Measurements from ENCODE around the gene PLEKHO2.
A peak's percentile ranks its signal among the peaks of the same experiment; 100 is the strongest.

Gene PLEKHO2

DNA sequence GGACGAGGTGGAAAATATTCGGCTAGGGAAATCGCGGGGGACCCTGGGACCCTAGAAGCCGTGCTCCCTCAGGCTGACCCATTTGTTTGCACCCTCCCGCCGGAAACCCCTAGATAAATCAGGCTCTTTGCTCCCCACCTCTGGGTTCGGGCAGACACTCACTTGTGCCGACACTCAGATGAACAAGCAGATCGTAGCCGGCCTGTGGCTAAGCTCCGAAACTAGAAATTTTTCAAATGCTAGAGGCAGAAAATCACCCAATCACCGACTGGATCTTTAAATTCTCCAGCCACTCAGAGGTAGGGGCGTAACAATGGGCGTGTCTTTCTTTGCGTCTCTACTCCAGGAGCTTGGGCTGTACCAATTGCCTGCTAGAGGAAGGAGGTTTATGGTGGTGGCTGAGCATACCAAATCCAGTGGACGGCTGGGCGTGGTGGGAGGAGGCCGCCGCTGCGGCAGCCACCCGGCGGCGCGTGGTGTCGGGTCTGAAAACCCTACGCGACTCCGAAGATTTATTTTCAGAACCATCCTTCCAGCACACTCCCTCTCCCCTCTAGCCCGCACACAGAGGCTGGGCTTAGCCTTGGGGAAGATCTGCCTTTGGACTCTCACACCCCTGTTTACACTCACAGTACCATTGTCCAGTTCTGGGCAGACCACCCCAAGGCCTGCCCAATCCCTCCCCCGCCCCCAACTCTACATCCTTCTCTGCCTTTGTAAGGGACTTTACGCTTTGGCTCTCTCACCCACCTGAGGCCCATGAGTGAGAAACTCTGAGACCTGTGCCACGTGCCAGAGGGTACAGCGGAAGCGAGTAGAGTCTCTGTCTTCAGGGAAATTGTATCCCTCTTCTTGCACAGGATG, 16.1 kb upstream of the PLEKHO2 start, which contains the start of gene PIF1:
Gene PIF1 (minus strand): TSS at position 217 of the 864 bp plus-strand sequence. CDS start 1,312 bp downstream, outside the sequence.
- DNase-seq: peak; percentile 96

DNA sequence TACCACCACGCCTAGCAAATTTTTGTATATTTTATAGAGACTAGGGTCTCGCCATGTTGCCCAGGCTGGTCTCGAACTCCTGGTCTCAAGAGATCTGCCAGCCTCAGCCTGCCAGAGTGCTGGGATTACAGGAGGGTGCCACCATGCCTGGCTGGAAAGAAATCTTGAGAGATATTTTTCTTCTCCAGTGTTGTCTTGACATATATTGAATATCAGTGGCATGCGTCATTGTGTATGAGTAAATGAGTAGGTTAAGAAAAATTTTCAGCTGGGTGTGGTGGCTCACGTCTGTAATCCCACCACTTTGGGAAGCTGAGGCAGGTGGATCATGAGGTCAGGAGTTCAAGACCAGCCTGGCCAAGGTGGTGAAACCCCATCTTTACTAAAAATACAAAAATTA, 12.7 kb upstream of the PLEKHO2 start:
- no peak for DNase-seq

DNA sequence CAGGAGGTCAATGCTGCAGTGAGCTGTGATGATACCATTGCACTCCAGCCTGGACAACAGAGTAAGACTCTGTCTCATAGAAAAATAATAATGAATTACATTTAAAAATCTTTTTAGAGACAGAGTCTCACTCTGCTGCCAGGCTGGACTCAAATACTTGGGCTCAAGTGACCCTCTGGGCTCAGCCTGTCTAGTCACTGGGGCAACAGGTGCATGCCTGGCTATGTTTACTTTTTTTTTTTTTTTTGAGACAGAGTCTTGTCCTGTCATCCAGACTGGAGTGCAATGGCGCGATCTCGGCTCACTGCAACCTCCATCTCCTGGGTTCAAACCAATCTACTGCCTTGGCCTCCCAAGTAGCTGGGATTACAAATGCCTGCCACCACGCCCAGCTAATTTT, 8.0 kb upstream of the PLEKHO2 start:
- DNase-seq: no peak

DNA sequence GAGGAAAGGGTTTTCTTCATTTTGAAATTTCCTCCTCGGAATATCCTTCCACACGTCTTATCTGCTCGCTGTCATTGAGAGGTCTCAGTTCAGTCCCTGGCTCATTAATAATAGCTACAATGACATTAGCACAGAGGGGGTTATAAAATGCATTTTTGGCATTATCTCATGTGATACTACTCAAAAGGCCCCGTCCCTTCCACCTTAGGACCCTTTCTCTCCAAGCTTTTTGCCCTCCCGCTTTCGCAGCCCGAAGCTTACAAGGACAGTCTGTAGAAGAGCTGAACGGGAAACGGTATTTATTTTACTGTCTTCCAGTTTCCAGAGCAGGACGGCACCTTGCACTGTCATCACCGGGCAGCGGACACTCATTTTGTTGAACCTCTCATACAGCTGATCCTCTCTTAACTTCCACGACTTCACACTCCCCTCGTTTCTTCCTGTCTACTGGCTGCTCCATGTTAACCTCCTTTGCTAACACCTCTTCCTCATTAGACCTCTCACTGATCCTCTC, 5.6 kb upstream of the PLEKHO2 start:
- no peak for DNase-seq

- no peak for DNase-seq
These were observed 4.2 kb upstream of the PLEKHO2 start for GRCh38 chr15:64837502-64837901.

DNA sequence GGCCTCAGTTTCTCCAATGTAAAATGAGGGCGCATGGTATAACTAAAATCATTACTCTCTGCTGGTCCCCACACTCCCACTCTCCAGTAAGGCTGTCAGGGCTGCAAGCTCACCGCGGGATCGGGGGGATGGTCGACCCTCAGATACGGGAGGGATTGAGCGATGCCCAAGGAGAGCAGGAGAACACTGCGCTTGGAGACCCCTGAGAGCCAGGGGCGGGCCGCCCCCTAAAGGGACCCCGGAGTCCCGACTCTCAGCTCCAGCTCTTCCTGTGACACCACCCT, 713 bp upstream of the PLEKHO2 start:
- DNase-seq: no peak

DNA sequence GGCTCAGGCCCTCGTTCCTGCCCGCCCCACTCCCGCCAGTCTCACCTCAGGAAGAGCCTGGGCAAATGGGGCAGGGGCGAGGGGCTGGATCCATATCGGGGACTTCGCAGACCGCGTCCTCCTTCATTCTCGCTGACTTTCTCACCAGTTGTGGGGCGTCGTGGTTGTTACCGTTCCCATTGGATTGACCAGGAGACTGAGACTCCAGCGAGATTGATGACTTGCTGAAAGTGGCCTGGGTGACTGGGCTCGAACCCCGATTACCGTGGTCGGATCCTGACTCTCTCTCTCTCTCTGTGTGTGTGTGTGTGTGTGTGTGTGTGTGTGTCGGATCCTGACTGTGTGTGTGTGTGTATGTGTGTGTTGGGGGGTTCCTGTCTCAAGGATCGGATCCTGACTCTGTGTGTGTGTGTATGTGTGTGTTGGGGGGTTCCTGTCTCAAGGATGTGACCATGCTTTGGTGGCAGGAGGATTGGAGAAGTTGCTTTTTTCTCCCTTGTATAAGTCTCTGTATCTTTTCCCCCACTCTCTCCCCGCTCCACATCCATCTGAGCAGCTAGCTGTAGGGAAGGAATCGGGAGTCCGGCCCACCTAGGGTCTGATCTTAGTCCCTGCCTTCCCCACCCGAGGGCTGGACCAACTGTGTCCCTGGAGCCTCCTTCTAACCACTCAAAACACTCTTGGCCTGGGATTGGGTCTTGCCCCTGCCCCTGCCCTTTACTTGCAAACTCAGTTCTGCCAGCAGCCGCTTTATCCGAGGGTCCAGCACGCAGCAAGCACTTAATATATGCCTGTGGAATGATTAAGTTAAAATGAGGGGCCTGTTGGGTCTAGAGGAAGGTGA, 603 bp downstream of the PLEKHO2 start:
- DNase-seq: no peak

DNA sequence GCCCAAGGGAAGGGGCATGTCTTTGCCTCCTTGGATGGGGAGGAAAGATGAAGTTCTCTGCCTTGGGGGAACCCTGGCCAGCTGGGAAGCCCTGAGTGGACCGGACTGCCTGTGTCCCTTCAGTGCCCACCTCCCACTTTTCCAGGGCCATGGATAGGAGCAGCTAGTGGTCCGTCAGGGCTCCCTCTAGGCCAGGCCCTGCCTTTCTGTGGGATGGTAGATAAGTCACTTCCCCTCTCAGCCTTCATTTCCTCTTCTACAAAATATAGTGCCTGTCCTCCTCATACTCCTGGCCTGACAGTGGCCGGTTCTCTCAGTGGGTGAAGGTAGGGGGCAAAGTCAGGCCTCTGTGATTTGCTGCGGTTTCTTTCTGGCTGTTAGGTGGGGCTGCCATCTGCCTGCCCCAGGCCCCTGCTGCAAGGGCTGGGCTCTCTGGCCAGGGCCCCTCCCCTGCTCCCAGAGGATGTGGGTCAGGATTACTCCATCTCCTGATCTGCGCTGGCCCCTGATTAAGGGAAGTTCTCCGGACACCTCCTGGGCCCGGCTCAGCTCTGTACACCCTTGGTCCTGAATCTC, 1.4 kb downstream of the PLEKHO2 start:
- no peak for DNase-seq

DNA sequence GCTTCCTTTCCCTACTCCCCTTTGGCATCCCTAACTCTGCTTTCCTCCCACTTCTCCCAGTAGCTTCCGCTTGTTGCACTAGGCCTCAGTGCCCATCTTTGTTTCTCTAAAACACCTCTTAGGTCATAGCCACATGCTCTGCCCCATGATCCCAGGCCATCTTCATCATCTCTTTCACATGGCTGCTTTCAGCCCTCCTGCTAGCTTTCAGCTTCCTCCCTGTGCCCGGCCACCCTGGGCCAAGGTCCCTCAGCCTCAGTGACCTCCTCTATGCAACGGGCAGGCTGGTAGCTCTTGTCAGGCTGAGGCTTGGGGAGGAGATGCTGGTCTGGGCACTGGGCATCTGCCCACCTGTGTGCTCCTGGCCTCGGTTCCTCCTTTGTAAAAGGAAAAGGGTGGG, 2.3 kb downstream of the PLEKHO2 start:
- DNase-seq: no peak

- DNase-seq: no peak
These were observed 2.9 kb downstream of the PLEKHO2 start for GRCh38 chr15:64844576-64845145.

DNA sequence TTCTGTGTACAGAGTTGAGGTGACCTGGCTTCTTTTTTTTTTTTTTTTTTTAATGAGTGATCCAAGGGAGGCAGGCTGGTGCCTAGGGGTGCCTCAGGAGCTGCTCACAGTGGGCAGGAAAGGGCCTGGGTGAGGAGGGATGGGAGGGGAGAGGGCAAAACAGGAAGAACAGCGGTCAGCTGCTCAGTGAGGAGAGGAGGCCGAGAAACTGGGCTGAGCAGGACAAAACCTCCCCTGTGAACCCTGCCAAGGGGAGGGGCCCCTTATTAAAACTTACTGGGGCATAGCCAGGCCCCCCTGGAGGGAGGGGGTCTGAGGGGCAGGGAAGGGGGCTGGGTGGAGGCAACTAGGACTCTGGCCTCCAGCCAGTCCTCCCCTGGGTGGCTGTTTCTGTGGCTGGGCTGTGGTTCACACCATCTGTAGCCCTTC, 3.5 kb downstream of the PLEKHO2 start:
- no peak for DNase-seq

DNA sequence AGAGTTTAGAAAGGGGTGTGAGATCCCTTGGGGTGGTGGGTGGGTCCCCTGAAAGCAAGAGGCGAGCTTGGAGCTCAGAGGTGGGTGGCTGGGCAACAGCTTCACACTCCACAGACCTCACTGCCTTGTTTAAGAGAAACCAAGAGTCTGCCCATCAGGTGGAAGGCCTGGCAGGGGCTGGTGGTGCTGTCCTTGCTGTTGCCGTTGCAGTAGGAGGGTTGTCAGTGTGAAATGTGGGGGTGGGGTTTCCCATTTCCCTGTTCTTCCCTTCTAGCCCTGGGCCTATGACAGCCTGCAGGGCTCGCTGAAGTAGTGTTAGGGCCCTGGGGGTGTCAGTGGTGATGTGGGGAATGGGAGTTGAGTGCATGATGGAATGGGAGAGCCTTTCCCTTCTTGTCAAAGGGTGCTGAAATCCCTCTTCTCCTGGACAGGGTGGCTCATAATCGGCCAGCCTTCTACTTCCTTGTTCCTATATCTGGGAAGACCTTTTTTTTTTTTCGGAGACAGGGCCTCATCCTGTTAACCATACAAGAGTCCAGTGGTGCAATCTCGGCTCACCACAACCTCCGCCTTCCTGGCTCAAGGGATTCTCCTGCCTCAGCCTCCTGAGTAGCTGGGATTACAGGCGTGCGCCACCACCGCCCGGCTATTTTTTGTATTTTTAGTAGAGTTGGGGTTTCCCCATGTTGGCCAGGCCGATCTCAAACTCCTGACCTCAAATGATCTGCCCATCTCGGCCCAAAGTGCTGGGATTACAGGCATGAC, 4.3 kb downstream of the PLEKHO2 start:
- no peak for DNase-seq

GRCh38 chr15:64847016-64847415, 5.3 kb downstream of the PLEKHO2 start:
- DNase-seq: no peak

DNA sequence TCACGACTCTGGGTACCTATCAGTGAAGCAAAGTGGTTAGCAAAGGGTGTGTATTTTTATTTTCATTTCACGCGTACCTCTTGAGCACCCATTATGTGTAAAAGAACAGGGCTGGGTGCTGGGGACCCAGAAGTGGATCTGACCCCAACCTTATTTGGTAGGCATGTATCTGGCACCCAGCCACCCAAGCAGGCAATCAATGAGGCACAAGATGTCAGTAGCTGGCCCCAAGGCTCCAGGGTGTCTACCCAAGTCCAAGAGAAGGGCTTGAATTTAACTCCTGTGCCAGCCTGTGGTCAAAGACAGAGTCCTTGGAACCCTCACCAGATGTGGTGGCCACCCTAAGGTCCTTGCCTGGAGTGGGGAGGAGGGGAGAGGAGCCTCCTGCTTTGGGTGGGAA, 5.7 kb downstream of the PLEKHO2 start:
- no peak for DNase-seq

- DNase-seq: no peak
These were observed 6.4 kb downstream of the PLEKHO2 start for GRCh38 chr15:64847876-64848716.

- DNase-seq: no peak
These were observed 9.2 kb downstream of the PLEKHO2 start for GRCh38 chr15:64850778-64851502.

- no peak for DNase-seq
These were observed 9.8 kb downstream of the PLEKHO2 start for GRCh38 chr15:64851503-64851840.

- DNase-seq: no peak
These were observed 12.3 kb downstream of the PLEKHO2 start for GRCh38 chr15:64854041-64854440.

GRCh38 chr15:64854526-64854925, 12.8 kb downstream of the PLEKHO2 start:
- no peak for DNase-seq

DNA sequence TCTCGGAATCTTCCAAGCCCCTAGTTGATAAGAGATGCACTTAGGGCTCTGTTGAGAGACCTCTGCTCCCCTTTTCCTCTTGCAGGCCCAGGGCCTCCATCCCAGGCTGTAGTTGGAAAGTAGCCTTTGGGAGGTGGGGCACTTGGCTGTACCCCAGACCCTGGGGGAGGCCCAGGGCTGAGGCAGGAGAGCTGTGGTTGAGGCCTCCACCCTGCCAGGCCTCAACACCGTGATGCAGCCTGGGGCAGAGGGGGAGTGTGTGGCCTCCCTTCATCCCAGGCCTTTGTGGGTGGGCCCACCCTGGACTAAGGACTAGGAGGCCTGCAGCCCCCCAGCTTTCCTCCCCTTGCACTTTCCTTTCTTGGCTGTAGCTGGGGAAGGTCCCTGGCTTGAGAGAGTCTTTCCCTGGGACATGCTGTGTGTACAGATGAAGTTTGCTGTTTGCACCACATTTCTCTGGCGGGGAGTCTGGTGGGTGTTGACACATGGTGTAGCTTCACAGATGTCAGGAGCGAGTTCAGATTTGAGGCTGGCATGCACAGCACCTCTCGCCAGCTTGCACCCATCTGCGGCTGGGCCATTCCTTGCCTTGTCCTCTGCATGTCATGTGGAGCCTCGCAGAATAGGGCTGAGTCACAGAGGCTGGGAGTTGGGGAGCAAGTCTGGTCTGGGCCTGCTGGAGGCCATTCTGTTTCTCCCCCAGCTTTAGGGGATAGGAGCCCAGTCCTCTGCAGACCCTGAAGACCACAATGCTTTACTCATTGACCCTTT, 13.7 kb downstream of the PLEKHO2 start:
- DNase-seq: no peak
